Adrenal gland (tissue), 5 donors: Measurements from ENCODE around the gene TBC1D21.

Source experiments
- POLR2A ChIP-seq, 2 donors: fragments of 450-650 bp; IDR thresholded peaks; one replicate each; pipeline ENCODE4 v1.6.1; 2017; ENCODE audit warnings: antibody characterized with exemption in 2 of 2, mild to moderate bottlenecking in 2 of 2, moderate library complexity in 1 of 2
- TF ChIP-seq, protein P1 (sequence below), 6 experiments: fragments of 450-650 bp in 4 of 6; fragments of 200-600 bp in 2 of 6; sonication (generic) in 1 of 6; IDR thresholded peaks; 1 replicate in 5 of 6; 2 replicates in 1 of 6; pipeline versions ENCODE4 v1.5.1 to v1.8.0; 2016 to 2021; ENCODE audit warnings: antibody characterized with exemption in 6 of 6, mild to moderate bottlenecking in 2 of 6, moderate library complexity in 1 of 6
- donor health status: DM: no; HTN: no; CAD: no.

DNA sequence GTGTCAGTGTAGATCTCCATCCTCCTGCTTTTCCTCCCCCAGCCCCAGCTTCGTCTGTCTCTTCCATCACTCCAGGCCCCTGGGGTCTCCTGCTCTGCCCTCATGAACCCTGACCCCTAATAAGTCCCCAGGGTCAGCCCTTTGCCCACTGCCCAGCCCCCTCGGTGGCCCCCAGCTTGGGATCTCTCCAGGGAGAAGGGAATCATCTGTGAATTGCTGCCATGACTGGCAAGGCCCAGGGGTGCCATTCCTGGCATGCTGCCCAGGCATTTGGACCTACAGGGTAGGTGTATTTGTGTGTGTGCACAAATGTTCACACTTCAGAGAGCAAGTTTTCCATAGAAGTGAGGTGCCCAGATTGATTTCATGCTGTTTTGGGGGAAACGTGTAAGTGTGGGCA is 5.9 kb upstream of the TBC1D21 start:
- TF ChIP-seq POLR2A (IDR thresholded peaks at IDR 0.05) = no peak
- TF ChIP-seq, protein P1, sequence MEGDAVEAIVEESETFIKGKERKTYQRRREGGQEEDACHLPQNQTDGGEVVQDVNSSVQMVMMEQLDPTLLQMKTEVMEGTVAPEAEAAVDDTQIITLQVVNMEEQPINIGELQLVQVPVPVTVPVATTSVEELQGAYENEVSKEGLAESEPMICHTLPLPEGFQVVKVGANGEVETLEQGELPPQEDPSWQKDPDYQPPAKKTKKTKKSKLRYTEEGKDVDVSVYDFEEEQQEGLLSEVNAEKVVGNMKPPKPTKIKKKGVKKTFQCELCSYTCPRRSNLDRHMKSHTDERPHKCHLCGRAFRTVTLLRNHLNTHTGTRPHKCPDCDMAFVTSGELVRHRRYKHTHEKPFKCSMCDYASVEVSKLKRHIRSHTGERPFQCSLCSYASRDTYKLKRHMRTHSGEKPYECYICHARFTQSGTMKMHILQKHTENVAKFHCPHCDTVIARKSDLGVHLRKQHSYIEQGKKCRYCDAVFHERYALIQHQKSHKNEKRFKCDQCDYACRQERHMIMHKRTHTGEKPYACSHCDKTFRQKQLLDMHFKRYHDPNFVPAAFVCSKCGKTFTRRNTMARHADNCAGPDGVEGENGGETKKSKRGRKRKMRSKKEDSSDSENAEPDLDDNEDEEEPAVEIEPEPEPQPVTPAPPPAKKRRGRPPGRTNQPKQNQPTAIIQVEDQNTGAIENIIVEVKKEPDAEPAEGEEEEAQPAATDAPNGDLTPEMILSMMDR (IDR thresholded peaks at IDR 0.05) = no peak
